ENCODE data around the gene TFCP2.

TFCP2 gene

GRCh38 chr12:51076236-51076930 is 96.6 kb downstream of the TFCP2 start:
- no peak overlapping the region for H3K4me3 ChIP-seq (ENCODE audit: low read length)
- no peaks in the 10 kb centered on the region for H3K27me3 ChIP-seq (ENCODE audit: low read depth, low read length)
- H3K9ac ChIP-seq (ENCODE audit: low read length), result no peak overlapping the region
- H3K9me3 ChIP-seq (ENCODE audit: insufficient read depth, low read length), result no peaks in the 10 kb centered on the region
- no peak overlapping the region for H2AFZ ChIP-seq (ENCODE audit: low read depth, low read length)
- H3K36me3 ChIP-seq (replicated peaks; ENCODE audit: low read depth, low read length), result peaks cover 3% of the 10 kb centered on the region
- H3K27ac ChIP-seq (ENCODE audit: low read length), result no peak overlapping the region
- no peaks in the 10 kb centered on the region for H4K20me1 ChIP-seq (ENCODE audit: insufficient read depth, low read length)
- H3K4me1 ChIP-seq (ENCODE audit: low read length), result no peaks in the 10 kb centered on the region
- peaks cover 2% of the 10 kb centered on the region for H3K79me2 ChIP-seq (ENCODE audit: low read length)
- no peak overlapping the region for H3K4me2 ChIP-seq (ENCODE audit: low read length)
- TF ChIP-seq, protein P1, sequence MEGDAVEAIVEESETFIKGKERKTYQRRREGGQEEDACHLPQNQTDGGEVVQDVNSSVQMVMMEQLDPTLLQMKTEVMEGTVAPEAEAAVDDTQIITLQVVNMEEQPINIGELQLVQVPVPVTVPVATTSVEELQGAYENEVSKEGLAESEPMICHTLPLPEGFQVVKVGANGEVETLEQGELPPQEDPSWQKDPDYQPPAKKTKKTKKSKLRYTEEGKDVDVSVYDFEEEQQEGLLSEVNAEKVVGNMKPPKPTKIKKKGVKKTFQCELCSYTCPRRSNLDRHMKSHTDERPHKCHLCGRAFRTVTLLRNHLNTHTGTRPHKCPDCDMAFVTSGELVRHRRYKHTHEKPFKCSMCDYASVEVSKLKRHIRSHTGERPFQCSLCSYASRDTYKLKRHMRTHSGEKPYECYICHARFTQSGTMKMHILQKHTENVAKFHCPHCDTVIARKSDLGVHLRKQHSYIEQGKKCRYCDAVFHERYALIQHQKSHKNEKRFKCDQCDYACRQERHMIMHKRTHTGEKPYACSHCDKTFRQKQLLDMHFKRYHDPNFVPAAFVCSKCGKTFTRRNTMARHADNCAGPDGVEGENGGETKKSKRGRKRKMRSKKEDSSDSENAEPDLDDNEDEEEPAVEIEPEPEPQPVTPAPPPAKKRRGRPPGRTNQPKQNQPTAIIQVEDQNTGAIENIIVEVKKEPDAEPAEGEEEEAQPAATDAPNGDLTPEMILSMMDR (IDR thresholded peaks at IDR 0.05; ENCODE audit: low read depth, low read length), result no peak
- no peak for TF ChIP-seq EZH2phosphoT487 (IDR thresholded peaks at IDR 0.05; ENCODE audit: low read depth)

DNA sequence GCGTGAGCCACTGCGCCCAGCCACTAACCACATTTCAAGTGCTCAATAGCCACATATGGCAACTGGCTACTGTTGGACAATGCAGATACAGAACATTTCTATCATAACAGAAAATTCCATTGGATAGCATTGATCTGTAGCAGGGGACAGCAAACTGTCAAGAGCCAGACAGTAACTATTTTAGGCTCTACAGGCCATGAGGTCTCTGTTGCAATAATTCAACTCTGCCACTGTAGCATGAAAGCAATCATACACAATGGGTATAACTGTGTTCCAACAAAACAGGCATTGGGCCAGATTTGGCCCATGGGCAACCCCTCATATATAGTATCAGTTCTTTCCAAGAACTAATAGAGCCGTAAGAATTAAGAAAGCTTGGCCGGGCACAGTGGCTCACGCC is 97.5 kb downstream of the TFCP2 start:
- Histone ChIP-seq H3K4me3 (ENCODE audit: low read length) (no peak overlapping the region), H3K79me2 (ENCODE audit: low read length) (peaks cover 2% of the 10 kb centered on the region)
- TF ChIP-seq, protein P1 (IDR thresholded peaks at IDR 0.05; ENCODE audit: low read depth, low read length), result no peak
- TF ChIP-seq EZH2phosphoT487 (IDR thresholded peaks at IDR 0.05; ENCODE audit: low read depth), result no peak

GRCh38 chr12:51071663-51072062 is 101.3 kb downstream of the TFCP2 start:
- H3K9ac ChIP-seq (ENCODE audit: low read length), result no peak overlapping the region
- H3K9me3 ChIP-seq (ENCODE audit: insufficient read depth, low read length), result no peaks in the 10 kb centered on the region
- no peak overlapping the region for H2AFZ ChIP-seq (ENCODE audit: low read depth, low read length)
- no peak overlapping the region for H3K4me3 ChIP-seq (ENCODE audit: low read length)
- no peaks in the 10 kb centered on the region for H3K27me3 ChIP-seq (ENCODE audit: low read depth, low read length)
- no peaks in the 10 kb centered on the region for H3K4me1 ChIP-seq (ENCODE audit: low read length)
- no peaks in the 10 kb centered on the region for H4K20me1 ChIP-seq (ENCODE audit: insufficient read depth, low read length)
- no peak overlapping the region for H3K27ac ChIP-seq (ENCODE audit: low read length)
- H3K36me3 ChIP-seq (replicated peaks; ENCODE audit: low read depth, low read length), result peaks cover 7% of the 10 kb centered on the region
- no peaks in the 10 kb centered on the region; the same call in 1 of the 2 replicates for H3K79me2 ChIP-seq (ENCODE audit: low read length)
- no peak overlapping the region for H3K4me2 ChIP-seq (ENCODE audit: low read length)
- TF ChIP-seq, protein P1 (IDR thresholded peaks at IDR 0.05; ENCODE audit: low read depth, low read length), result no peak
- no peak for TF ChIP-seq EZH2phosphoT487 (IDR thresholded peaks at IDR 0.05; ENCODE audit: low read depth)

More for the DNA sequence above, 97.5 kb downstream of the TFCP2 start:
- H3K36me3 ChIP-seq (replicated peaks; ENCODE audit: low read depth, low read length), result peaks cover 3% of the 10 kb centered on the region
- no peak overlapping the region for H2AFZ ChIP-seq (ENCODE audit: low read depth, low read length)
- H3K4me1 ChIP-seq (ENCODE audit: low read length), result no peaks in the 10 kb centered on the region
- H3K27me3 ChIP-seq (ENCODE audit: low read depth, low read length), result no peaks in the 10 kb centered on the region
- H3K9ac ChIP-seq (ENCODE audit: low read length), result no peak overlapping the region
- H4K20me1 ChIP-seq (ENCODE audit: insufficient read depth, low read length), result no peaks in the 10 kb centered on the region
- no peak overlapping the region for H3K4me2 ChIP-seq (ENCODE audit: low read length)
- H3K9me3 ChIP-seq (ENCODE audit: insufficient read depth, low read length), result no peaks in the 10 kb centered on the region
- no peak overlapping the region for H3K27ac ChIP-seq (ENCODE audit: low read length)

- Histone ChIP-seq H3K27me3 (ENCODE audit: low read depth, low read length) (no peaks in the 10 kb centered on the region), H3K9ac (ENCODE audit: low read length) (no peak overlapping the region), H3K4me3 (ENCODE audit: low read length) (no peak overlapping the region), H3K27ac (ENCODE audit: low read length) (no peak overlapping the region), H3K36me3 (replicated peaks; ENCODE audit: low read depth, low read length) (peaks cover 10% of the 10 kb centered on the region), H3K9me3 (ENCODE audit: insufficient read depth, low read length) (no peaks in the 10 kb centered on the region), H2AFZ (ENCODE audit: low read depth, low read length) (no peak overlapping the region), H3K4me2 (ENCODE audit: low read length) (no peak overlapping the region), H3K4me1 (ENCODE audit: low read length) (no peaks in the 10 kb centered on the region), H3K79me2 (ENCODE audit: low read length) (no peaks in the 10 kb centered on the region), H4K20me1 (ENCODE audit: insufficient read depth, low read length) (no peaks in the 10 kb centered on the region)
- TF ChIP-seq EZH2phosphoT487 (IDR thresholded peaks at IDR 0.05; ENCODE audit: low read depth), result no peak
- TF ChIP-seq, protein P1 (IDR thresholded peaks at IDR 0.05; ENCODE audit: low read depth, low read length), result no peak
Measured at GRCh38 chr12:51070004-51070403, 102.9 kb downstream of the TFCP2 start.
